Measurements from ENCODE around the gene CMC2. TPM values are rescaled to one million over a fixed set of nuclear protein-coding genes. Genes with fewer than 3 reads are reported as not detected.

Gene CMC2
- polyA plus RNA-seq, 1 donor from 2014 or later, result 172 TPM

GRCh38 chr16:80991792-80992430, 14.8 kb downstream of the CMC2 start:
- Histone ChIP-seq H3K4me3 (ENCODE audit: low read length) (no peak overlapping the region), H2AFZ (ENCODE audit: low read depth, low read length) (no peak overlapping the region), H3K9ac (ENCODE audit: low read length) (no peak overlapping the region), H3K27ac (ENCODE audit: low read length) (no peak overlapping the region), H3F3A (ENCODE audit: insufficient read depth, low read length, poor library complexity, severe bottlenecking) (no peaks in the 10 kb centered on the region), H3K4me2 (ENCODE audit: low read length) (no peak overlapping the region), H3K36me3 (ENCODE audit: insufficient read depth, low read length) (no peaks in the 10 kb centered on the region), H3K9me3 (ENCODE audit: low read length) (no peaks in the 10 kb centered on the region), H4K20me1 (ENCODE audit: insufficient read depth) (no peaks in the 10 kb centered on the region), H3K9me2 (ENCODE audit: insufficient read depth, low read length) (no peaks in the 10 kb centered on the region), H3K79me2 (replicated peaks; ENCODE audit: insufficient read depth, low read length) (peaks cover 5% of the 10 kb centered on the region), H3K27me3 (ENCODE audit: insufficient read depth, low read depth, low read length) (no peaks in the 10 kb centered on the region)
- no peak for TF ChIP-seq EP300 (conservative IDR thresholded peaks at IDR 0.05; ENCODE audit: poor library complexity, severe bottlenecking)
- TF ChIP-seq RAD21 (conservative IDR thresholded peaks at IDR 0.05), result no peak
- TF ChIP-seq REST (IDR thresholded peaks at IDR 0.05; ENCODE audit: borderline replicate concordance), result no peak
- no peak for TF ChIP-seq SMC3 (conservative IDR thresholded peaks at IDR 0.05; ENCODE audit: poor library complexity)
- no peak for TF ChIP-seq POLR2AphosphoS5 (IDR thresholded peaks at IDR 0.05)
- no peak for TF ChIP-seq TAF1 (IDR thresholded peaks at IDR 0.05; ENCODE audit: low read depth)
- TF ChIP-seq MXI1 (conservative IDR thresholded peaks at IDR 0.05; ENCODE audit: poor library complexity, severe bottlenecking), result no peak
- no peak for TF ChIP-seq CTCF (IDR thresholded peaks at IDR 0.05; ENCODE audit: poor library complexity, severe bottlenecking)
- TF ChIP-seq EZH2 (IDR thresholded peaks at IDR 0.05; ENCODE audit: borderline replicate concordance, insufficient read depth, low read length, poor library complexity, severe bottlenecking), result no peak

GRCh38 chr16:80990978-80991377, 15.7 kb downstream of the CMC2 start:
- Histone ChIP-seq H3K9me3 (ENCODE audit: low read length) (no peaks in the 10 kb centered on the region), H3K79me2 (replicated peaks; ENCODE audit: insufficient read depth, low read length) (peaks cover 5% of the 10 kb centered on the region), H3K27me3 (ENCODE audit: insufficient read depth, low read depth, low read length) (no peaks in the 10 kb centered on the region), H4K20me1 (ENCODE audit: insufficient read depth) (no peaks in the 10 kb centered on the region), H3K9me2 (ENCODE audit: insufficient read depth, low read length) (no peaks in the 10 kb centered on the region), H3K27ac (ENCODE audit: low read length) (no peak overlapping the region), H3K36me3 (ENCODE audit: insufficient read depth, low read length) (no peaks in the 10 kb centered on the region), H3K9ac (ENCODE audit: low read length) (no peak overlapping the region), H3K4me2 (ENCODE audit: low read length) (no peak overlapping the region), H3F3A (ENCODE audit: insufficient read depth, low read length, poor library complexity, severe bottlenecking) (no peaks in the 10 kb centered on the region), H2AFZ (ENCODE audit: low read depth, low read length) (no peak overlapping the region), H3K4me3 (ENCODE audit: low read length) (no peak overlapping the region)
- no peak for TF ChIP-seq EP300 (conservative IDR thresholded peaks at IDR 0.05; ENCODE audit: poor library complexity, severe bottlenecking)
- TF ChIP-seq TAF1 (IDR thresholded peaks at IDR 0.05; ENCODE audit: low read depth), result no peak
- TF ChIP-seq RAD21 (conservative IDR thresholded peaks at IDR 0.05), result no peak
- no peak for TF ChIP-seq POLR2AphosphoS5 (IDR thresholded peaks at IDR 0.05)
- no peak for TF ChIP-seq CTCF (IDR thresholded peaks at IDR 0.05; ENCODE audit: poor library complexity, severe bottlenecking)
- no peak for TF ChIP-seq EZH2 (IDR thresholded peaks at IDR 0.05; ENCODE audit: borderline replicate concordance, insufficient read depth, low read length, poor library complexity, severe bottlenecking)
- TF ChIP-seq MXI1 (conservative IDR thresholded peaks at IDR 0.05; ENCODE audit: poor library complexity, severe bottlenecking), result no peak
- TF ChIP-seq REST (IDR thresholded peaks at IDR 0.05; ENCODE audit: borderline replicate concordance), result no peak
- no peak for TF ChIP-seq SMC3 (conservative IDR thresholded peaks at IDR 0.05; ENCODE audit: poor library complexity)
